AG09319 (cell line): ENCODE data around the gene TMEM116.

Source experiments
- DNase-seq: peaks from one replicate; pipeline ENCODE4 v3.0.0-alpha.2; 2010; ENCODE audit warnings: low read depth; ENCODE audit errors: extremely low read depth
- TF ChIP-seq, protein P1 (sequence below): IDR thresholded peaks from 2 replicates; pipeline ENCODE4 v1.5.1; 2011; ENCODE audit warnings: low read depth, mild to moderate bottlenecking, inconsistent platforms, low read length, moderate library complexity

Gene TMEM116

DNA sequence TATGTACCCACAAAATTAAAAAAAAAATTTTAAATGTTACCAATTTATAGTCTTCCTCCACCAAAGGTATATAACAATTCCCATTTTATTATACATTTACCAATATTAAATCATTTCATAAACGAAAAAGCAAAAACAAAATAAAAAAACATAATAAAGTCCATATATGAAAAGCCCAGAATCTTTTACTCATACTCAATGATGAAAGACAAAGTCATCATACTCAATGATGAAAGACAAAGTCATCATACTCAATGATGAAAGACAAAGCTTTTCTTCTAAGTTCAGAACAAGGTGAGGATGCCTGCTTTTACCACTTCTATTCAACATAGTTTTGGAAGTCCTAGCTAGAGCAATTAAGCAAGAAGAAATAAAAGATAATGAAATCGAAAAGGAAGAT is 28.1 kb downstream of the TMEM116 start:
- TF ChIP-seq, protein P1, sequence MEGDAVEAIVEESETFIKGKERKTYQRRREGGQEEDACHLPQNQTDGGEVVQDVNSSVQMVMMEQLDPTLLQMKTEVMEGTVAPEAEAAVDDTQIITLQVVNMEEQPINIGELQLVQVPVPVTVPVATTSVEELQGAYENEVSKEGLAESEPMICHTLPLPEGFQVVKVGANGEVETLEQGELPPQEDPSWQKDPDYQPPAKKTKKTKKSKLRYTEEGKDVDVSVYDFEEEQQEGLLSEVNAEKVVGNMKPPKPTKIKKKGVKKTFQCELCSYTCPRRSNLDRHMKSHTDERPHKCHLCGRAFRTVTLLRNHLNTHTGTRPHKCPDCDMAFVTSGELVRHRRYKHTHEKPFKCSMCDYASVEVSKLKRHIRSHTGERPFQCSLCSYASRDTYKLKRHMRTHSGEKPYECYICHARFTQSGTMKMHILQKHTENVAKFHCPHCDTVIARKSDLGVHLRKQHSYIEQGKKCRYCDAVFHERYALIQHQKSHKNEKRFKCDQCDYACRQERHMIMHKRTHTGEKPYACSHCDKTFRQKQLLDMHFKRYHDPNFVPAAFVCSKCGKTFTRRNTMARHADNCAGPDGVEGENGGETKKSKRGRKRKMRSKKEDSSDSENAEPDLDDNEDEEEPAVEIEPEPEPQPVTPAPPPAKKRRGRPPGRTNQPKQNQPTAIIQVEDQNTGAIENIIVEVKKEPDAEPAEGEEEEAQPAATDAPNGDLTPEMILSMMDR = no peak
- no peak for DNase-seq

DNA sequence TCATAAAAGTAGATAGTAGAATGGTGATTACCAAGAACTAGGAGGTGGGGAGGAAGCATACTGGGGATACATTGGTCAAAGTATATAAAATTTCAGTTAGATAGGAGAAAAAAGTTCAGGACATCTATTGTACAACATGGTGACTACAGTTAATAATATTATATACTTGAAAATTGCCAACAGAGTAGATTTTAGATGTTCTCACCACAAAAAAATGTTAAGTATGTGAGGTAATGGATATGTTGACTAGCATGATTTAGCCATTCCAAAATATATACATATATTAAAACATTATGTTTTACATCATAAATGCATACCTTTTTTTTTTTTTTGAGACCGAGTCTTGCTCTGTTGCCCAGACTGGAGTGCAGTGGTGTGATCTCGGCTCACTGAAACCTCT is 31.0 kb downstream of the TMEM116 start:
- DNase-seq = no peak
- TF ChIP-seq, protein P1 = no peak

- TF ChIP-seq, protein P1 = no peak
- no peak for DNase-seq
Measured at GRCh38 chr12:111980598-111980997, 32.4 kb downstream of the TMEM116 start.

DNA sequence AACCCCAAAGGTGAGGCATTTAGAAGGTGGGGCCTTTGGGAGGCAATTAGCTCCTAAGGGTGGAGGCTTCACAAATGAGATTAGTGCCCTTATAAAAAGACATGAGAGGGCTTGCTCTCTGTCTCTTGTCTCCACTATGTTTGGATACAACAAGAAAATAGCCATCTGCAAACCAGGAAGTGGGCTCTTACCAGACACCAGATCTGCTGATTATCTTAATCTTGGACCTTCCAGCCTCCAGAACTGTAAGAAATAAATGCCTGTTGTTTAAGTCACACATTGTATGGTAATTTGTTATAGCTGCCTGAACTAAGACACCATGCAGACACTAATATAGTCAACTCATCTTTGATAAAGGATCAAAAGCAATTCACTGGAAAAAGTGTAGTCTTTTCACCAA is 34.4 kb downstream of the TMEM116 start:
- TF ChIP-seq, protein P1 = no peak
- no peak for DNase-seq

GRCh38 chr12:111976860-111977259 is 36.1 kb downstream of the TMEM116 start:
- TF ChIP-seq, protein P1 = no peak
- DNase-seq = no peak

DNA sequence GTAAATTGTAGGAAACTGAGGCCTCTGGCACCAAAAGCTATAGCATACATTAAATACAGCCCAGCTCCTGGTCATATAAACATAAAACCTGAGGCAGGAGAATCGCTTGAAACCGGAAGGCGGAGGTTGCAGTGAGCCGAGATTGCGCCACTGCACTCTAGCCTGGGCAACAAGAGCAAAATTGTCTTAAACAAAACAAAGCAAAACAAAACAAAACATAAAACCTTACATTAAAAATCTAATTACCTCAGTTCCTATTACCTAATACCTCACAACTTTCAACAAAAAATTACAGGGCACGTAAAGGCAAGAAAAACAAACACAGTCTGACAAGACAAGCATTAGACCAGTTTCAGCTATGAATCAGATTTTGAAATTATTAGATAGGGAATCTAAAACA is 36.7 kb downstream of the TMEM116 start:
- TF ChIP-seq, protein P1 = no peak
- no peak for DNase-seq

- no peak for DNase-seq
Measured at GRCh38 chr12:111975161-111975931, 37.6 kb downstream of the TMEM116 start.

More at GRCh38 chr12:111975161-111975931, 37.6 kb downstream of the TMEM116 start:
- TF ChIP-seq, protein P1 = no peak
